NCI-H345 (cell line): ENCODE measurements around the gene OCRL.
"Not testable (repeated sequence)": the region's sequence is repeated elsewhere in the genome, so short reads cannot be mapped to it uniquely, and the experiment has no call there.

Source experiments
- DNase-seq: peaks from one replicate; lab custom pipeline; 2025; lab: John Stamatoyannopoulos, UW

OCRL gene

DNA sequence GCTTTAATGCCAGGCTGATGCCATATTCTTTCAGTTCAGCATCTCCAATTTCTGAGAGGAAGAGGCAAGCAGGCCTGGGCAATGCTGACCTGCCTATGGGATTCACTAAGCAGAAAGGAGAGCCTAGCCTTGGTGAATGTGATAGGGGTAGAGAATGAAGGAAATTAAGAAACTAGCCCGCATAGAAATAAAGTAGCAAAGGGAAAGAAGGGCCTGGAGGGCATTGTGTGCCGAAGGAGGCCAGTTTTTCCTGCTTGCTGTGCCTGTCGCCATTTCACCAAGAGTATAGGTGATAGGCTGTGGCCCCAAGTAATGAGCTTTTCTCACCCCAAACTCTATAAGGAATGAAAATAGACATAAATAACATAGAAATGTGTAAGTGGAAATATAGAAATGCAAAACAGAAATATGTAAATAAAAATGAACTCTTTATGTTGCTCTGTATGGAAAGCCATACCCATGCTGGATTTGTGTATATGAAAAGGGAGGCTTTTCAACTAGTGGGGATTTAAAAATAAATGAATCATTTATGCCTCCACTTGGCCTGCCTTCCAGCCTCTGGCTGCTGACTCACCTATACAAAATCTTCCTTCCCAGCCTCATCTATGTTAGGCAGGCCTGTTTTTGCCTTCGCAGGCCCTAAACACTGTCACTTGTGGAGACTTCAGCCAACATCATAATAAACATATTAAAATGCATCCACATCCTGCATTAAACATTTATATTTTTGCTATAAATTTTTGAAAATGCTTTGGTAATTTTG is 5.1 kb upstream of the OCRL start:
- no peak for DNase-seq

DNA sequence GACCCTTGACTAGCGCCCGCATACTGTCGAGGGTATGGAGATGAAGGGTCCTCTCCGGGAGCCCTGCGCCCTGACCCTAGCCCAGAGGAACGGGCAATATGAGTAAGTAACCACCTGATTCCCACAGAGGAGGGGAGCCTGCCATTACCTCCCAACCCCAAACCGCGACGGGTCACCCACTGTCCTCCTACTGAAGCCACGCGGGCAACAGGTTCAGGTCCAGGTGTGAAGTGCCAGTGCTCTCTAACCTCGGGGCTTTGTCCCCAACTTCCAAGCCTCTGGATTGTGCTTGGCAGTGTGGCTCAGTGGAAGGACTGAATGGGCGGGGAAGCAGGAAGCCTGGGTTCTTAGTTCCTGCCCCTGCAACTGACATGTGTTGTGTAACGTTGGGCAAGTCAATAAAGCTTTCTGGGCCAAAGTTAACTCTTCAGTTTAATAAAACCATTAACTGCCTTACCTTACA is 694 bp downstream of the OCRL start:
- DNase-seq = no peak

DNA sequence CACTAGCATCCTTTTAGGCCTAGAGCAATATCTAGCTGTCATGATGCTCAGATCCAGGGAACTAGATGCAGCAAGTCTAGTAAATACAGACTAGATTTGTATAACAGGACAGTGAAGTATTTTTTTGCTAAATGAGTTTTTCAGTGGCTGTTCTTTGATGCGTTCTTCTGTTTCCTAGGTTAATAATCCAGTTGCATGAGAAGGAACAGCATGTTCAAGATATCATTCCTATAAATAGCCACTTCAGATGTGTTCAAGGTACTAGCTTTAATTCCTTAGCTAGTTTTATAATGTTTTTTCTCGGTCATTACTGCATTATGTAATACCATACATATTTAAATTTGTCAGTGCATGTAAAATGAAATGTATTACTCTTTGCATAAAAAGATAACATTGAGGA is 4.7 kb downstream of the OCRL start:
- DNase-seq = no peak

DNA sequence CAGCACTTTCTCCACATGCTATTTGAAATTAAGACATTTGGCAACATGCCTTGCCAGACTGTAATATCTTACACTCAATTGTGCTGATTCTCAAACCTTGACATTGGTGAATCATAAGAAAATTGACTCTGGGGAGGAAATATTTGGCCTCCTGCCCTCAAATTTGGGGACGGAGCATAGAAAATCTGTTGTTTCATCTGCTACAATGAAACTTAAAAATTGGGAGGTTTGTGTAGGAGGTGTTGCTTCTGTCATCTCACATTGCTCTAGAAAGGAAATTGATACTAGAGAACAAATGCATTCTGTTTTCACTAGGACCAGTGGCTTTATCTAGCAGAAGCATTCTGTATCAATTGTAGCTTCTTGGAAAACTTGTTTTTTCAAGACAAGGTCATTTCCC is 5.3 kb downstream of the OCRL start:
- DNase-seq = no peak

DNA sequence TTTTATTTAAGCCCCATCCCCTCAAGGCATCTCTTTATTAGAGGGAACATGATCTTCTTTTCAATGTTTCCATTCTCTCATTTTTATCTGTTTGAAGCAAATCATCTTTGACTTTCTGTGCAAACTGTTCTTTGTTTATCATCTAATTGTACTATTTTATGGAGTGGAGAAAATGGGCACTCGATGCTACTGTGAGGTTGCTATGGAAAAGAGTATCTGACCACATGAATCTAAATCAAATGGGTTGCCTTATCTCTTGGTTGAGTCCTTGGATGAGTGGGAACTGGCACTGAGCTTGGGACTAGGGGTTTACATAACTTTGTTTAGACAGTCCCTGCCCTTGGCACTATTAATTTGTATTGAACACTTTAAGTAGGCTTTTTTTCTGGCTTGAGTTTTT is 9.1 kb downstream of the OCRL start:
- DNase-seq = no peak

DNA sequence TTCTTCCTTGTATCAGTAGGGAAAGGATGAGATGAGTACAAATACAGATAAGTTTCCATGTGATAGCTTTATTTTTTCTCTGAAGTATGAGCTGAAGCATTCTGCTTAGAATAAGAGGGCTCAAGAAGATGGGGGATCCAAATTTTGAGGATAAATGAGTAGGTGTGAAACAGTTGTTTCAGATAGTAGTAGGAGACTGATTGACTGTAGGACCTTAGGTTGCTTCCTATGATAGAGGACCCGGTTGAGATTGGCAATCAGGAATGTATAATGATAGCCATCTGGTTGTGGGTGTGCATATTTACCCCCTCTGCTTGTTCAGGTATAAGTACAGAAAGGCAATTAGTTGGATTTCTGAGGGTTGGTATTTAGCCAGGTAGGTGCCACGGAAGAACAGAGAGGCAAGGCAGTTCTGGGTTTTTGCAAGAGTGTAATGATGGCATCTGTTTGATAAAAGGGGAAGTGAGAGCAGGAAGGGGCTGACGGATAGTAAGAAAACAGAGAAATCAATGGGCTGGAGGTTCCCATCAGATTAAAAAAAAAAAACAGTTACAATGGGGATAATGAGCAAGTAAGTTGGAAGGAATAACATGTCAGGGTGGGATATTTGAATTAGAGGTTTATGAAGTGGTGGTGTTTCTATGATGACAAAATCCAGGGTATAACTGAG is 13.7 kb downstream of the OCRL start:
- DNase-seq = no peak

DNA sequence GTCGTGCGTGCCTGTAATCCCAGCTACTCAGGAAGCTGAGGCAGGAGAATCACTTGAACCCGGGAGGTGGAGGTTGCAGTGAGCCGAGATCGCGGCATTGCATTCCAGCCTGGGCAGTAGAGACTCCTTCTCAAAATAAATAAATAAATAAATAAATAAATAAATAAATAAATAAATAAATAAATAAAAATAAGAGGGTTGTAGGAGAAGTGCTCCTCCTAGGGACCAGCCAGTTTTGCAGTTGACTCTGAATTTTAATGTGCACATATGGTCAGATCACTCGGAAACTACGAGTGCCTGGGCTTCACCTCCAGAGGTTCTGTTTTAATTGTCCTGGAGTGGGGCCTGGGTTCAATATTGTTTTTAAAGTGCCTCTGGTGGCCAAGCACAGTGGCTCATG is 14.8 kb downstream of the OCRL start:
- not testable (repeated sequence) for DNase-seq

DNA sequence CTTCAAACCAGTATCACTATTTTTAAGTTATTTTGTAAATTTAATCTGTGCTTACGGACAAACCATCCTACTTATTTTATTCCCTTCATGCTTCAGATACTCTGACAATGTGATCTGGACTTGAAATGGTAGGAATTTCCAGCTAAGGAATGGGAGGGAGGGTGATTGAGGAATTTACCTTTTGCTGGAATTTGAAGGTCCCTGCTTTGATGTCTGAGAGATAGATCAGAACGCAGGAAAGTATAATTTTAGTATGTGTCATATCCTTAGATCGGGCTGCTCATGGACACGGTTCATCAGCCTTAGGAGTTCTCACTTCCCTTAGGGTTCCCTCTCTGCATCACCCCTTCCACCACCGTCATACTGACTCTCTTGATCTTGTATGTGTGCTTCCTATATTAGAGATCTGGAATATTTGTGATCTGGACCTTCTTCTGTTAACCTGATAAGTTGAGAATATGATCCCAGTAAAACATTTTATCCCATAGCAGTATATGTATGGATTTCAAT is 16.8 kb downstream of the OCRL start:
- no peak for DNase-seq

DNA sequence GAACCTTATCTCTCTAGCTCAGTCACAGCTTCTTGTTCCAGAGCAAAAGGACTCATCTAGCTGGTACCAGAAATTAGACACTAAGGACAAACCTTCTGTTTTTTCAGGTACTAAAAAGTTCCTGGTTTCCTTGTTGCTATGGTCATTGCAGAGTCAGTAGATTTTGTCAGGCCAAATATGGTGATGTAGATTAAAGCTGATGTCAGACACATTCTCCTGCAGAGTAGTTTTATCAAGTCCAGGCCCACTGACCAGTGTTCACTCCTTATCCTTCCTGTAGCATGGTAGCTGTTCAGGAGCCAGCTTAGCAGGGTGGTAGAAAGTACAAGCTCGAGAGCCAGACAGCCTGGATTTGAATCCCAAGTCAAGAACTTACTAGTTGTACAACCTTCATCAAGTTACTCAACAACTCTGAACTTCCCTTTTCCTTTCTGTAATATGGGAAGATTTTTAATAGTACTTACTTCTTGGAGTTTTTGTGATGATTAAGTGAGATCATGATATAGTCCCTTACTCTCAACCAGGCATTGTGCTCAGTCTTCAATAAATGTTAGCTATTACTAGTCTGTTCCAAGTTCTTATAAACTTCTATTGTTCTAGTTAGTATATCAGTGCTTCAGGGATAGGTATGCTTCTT is 17.9 kb downstream of the OCRL start:
- DNase-seq = no peak

DNA sequence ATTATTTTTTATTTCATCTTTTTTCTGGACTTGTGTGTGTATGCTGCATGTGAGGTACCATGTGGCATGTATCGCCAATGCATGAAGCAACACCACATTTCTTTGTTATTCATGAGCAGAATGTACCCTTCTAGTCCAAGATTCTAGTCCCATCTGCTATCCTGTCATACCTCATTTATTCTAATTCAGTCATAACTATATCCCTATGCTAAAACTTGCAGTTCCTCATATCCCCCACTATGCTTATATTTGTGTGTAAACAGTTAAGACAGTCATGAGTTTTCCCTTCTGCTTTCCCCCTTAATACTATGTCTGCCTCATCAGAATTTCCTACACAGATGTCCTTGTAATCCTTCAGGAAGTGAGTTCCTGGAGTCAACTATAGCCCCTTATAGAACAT is 19.7 kb downstream of the OCRL start:
- no peak for DNase-seq

DNA sequence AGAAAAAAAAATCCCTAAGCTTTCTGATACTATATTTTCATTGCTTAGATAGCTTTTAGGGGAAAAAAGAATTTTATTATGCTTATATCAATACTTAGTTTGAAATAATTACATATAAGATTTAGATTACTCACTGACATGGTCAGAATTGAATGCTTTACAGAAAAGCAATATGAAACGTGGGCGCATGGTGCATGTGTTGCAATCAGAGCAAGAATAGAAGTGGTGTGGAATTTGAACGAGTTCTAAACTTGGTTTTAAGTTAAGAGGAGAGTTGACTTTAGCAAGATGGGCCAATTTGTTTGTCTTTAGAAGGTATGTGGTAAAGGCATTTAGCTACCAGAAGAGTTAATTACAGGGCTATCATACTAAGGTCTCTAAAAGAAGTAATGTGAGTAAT is 21.4 kb downstream of the OCRL start:
- no peak for DNase-seq

DNA sequence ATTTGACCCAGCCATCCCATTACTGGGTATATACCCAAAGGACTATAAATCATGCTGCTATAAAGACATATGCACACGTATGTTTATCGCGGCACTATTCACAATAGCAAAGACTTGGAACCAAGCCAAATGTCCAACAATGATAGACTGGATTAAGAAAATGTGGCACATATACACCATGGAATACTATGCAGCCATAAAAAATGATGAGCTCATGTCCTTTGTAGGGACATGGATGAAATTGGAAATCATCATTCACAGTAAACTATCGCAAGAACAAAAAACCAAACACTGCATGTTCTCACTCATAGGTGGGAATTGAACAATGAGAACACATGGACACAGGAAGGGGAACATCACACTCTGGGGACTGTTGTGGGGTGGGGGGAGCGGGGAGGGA is 24.3 kb downstream of the OCRL start:
- not testable (repeated sequence) for DNase-seq

DNA sequence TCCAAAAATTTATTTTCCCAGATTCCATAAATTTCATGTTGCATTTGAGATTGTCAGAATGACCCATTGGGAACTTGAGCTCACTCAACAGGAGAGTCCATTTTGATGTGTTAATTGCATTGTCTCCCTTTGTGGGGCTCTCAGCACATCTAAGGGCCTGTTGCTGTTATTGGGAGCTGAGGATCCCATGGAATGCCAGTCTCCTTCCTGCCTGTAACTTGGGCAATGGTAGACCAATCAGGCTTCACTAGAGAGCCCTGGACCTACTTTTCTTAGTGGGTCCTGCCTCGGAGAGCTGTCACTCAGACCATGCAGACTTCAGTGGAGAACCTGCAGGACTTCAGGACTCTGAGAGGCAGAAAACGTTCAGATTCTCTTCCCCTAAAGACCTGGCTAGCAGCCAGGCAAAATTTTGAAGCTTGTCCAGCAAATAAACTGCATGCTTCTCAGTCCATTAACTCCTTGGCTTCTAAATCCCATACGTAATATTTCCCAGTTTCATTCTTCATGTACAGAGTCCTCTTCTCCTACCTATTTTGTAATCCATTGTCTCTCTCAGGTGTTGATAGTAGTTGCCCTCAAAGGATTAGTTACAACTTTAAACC is 25.1 kb downstream of the OCRL start:
- no peak for DNase-seq

DNA sequence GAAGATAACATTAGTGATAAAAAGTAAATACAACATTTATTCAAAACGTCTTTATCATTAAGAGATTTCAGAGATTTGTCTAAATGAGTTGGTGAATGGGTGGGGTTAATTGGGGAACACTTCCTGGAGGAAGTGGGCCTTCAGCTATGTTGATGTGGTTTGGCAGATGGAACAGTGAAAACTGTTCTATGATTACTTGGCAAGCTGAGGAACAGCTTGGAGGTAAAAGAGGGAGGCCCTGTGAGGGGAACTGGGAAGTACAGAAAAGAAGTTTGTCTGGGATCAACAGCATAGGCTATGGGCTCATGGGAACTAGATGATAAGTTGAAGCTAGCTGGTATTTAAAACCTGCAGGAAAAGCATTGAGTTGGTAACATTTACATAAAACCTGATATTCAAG is 26.0 kb downstream of the OCRL start:
- no peak for DNase-seq

DNA sequence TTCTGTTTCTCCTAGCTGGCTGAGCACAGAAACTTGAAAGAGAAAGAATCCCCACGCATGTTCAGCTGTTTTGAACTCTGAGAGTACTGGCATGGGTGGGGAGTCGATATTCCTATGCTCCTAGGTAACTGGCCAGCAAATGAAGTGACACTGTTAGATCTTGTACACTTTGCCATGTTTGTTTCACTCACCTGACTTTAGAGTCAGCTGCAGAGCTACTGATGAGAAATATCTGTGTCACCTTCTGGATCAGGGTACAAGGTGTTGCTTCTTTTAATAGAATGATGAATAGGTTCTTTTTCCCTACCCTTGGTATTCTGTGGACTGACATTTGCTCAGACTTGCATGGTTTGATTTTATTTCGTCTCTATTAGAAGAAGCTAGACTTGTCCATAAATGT is 28.3 kb downstream of the OCRL start:
- DNase-seq = no peak

DNA sequence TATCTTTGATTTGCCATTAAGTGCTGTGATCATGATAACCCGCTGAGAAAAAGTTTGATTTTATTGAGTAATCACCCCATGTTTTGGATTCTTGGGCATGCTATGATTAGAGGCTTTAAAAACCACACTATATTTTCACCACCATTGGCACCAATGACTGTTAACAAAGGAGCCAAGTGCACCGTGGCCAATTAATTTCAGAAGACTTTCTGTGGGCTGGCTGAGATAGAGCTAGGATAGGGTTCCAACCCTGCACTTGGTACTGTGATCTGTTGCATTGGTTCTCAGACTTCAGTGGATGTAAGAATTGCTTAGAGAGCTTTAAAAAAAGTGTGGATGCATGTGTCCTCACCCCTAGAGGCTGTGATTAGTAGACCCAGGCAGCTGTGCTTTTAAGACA is 32.4 kb downstream of the OCRL start:
- no peak for DNase-seq

DNA sequence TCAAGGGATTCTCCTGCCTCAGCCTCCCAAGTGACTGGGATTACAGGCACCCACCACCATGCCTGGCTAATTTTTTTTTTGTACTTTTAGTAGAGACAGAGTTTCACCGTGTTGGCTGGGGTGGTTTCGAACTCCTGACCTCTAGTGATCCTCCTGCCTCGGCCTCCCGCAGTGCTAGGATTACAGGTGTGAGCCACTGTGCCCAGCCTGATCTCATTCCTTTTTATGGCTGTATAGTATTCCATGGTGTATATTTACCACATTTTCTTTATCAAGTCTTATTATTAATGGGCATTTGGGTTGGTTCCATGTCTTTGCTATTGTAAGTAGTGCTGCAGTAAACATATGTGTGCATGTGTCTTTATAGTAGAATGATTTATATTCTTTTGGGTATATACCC is 33.6 kb downstream of the OCRL start:
- not testable (repeated sequence) for DNase-seq

DNA sequence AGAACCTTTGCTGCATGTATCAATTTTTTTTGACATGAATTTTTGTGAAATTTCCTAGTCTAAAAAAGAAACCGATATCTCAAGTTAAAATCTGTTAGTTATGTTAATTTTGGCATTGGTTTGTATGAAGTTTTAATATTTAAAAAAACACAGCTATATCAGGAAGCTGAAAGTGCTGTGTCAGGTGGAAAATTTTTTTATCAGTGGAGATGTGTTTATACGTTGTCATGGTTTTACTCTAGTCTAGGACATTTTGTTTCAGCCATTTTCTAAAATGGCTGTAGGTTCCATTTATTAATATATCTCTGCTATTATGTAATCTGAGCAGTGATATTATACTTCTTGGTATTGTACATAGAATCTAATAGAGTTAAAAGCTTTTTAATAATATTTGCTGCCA is 34.2 kb downstream of the OCRL start:
- DNase-seq = no peak

DNA sequence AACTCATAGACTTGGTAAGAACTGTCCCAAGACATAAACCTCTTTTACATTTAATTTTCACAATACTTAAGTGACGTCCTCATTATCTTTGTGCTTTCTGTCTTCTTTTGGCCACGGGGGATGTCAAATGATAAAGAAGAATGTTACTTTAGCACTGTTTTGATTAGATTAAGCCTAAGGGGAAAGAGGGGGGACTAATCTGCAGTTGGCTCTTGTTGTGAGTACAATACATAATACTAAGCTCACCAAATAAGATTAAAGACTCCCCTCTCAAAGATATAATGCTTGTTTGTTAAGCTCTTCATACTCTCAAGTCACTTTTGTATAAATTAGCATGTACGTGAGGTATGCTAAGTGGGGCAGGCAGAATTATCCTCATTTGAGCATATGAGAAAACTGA is 36.5 kb downstream of the OCRL start:
- no peak for DNase-seq

DNA sequence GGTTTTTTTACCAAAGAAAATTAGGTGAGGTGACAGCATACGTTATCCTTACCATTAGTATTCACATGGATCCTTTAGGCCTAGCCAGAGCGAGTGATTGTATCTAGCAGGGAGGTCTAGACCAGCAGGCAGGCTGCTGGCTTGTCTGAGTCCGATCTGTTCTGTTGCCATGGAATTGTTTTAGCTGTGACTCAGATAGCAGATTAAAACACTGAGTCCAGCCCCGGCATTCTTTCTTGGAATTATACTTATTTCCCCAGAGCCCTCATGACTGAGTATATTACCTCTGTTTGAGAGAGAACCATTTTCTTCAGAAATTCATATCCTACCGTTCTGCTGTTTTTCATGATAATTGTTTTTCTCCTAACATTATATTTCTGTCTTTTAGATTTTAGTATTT is 37.4 kb downstream of the OCRL start:
- no peak for DNase-seq

DNA sequence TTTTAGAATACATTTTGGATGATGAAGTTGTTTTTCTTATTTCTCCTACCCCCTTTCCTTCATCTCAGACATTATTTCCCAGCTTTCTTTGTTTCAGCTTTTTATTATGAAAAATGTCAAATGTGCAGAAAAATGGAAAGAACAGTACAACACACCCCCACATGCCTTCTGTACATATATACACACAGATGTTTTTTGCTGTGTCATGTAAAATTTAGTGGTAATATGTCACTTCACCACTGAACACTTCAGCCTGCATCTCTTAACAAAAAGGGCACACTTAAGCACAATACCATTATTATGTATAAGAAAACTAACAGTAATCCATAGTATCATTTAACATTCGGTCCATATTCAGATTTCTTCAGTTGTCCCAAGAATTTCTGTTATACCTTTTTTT is 37.8 kb downstream of the OCRL start:
- DNase-seq = no peak

DNA sequence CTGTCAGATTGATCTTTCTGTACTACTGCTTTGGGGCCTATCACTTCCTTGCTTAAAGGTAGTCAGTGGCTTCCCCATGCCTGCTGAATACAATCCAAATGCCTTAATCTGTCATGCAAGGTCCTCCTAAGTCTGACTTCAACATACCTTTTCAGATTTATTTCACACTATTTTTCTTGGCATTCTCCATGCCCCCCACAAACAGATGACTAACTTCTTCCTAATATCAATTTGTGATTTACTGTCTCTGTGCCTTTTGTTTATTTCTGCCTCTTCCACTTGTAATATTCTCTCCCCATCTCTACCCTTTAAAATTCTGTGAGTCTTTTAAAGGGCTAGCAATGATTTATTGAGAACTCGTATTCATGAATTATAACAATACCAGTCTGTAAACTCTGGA is 41.8 kb downstream of the OCRL start:
- no peak for DNase-seq

DNA sequence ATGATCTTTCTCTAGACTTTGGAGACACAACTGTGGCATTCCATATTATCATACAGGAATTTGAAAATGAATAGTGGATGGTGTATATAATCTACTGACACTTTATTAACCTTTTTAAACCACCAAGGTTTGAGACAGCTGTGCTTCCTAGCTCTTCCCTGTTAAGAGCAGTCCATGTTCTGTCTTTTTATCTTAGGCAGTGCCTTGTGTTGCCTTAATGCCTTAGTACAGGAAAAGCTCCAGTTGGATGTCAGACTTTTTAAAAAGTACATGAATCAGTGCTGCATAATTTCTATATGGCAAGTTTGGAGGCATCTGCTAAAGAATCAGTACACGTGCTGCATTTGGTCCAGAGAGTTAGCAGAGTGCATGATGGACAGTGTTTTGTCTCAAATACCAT is 45.1 kb downstream of the OCRL start:
- DNase-seq = no peak
